HG02798 (cell line): ENCODE results near the gene FARS2.

Source experiments
- ATAC-seq: cut with Tn5 transposase; IDR thresholded peaks from one replicate; pipeline ENCODE4 v1.9.1; 2021; ENCODE audit warnings: mild to moderate bottlenecking; ENCODE audit not compliant: unreplicated experiment, poor library complexity

Gene FARS2

DNA sequence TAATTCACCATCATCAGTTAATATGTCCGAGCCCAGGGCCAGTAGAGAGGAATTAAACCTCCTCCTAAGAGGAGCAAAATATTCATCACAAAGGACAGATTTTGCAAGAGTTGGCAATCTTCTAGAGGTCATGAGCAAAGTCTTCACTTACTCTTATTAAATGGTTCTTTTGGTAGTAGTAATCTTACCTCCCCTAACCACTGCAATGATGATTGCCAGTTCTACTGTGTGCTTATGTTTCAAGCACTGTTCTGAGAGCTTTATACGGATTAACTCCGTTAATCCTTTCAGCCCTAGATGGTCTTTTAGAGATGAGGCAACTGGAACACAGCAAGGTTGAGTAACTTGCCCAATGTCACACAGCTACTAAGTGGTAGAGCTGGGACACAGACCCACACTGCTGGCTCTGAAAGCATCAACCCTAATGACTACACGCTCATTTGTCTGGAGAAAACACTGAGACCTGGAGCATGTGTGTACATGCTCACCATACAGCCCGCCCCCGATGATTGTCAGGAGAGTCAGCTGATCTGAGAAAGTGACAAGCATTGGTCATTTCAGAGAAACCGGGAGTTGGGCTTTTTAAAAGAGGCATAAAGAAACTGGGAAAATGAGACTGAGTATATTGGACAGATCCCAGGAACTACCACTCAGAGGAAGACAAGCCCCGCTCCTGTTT, 469.4 kb downstream of the FARS2 start:
- no peak for ATAC-seq

DNA sequence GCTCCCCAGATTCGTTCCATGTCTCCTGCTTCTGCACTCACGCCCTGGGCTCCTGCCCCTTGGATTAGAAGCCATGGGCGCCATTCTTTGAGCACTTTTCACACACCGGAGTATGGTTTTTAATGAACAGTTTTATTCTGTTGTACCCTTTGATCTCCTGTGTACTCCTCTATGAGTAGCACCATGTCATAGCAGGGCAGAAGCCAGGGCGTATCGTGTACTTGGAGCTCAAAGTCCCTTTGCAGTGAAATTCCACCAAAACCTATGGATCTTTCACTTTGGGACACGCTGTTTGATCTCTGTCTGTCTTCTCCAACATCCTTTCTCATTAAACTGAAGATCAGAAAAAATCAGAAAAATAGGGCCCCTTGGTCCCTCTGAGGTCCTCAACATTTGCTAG, 470.1 kb downstream of the FARS2 start:
- no peak for ATAC-seq

DNA sequence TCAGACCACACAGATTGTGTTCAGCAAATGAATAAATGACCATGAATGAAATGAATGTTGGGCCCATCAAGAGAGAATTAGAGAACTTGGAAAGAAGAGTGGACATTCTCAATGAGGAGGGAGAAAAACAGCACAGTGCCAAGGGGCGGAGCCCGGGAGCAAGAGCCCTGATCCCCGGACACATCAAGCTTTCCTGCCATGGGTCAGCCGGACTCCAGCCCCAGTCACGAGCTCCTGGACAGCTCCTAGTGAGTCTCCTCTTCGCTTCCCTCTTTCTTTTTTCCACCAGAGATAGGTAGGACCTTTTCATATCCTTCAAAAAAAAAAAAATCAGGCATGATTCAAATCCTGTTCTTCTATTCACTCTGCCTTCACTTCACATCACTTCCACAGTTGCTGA, 471.2 kb downstream of the FARS2 start:
- no peak for ATAC-seq

DNA sequence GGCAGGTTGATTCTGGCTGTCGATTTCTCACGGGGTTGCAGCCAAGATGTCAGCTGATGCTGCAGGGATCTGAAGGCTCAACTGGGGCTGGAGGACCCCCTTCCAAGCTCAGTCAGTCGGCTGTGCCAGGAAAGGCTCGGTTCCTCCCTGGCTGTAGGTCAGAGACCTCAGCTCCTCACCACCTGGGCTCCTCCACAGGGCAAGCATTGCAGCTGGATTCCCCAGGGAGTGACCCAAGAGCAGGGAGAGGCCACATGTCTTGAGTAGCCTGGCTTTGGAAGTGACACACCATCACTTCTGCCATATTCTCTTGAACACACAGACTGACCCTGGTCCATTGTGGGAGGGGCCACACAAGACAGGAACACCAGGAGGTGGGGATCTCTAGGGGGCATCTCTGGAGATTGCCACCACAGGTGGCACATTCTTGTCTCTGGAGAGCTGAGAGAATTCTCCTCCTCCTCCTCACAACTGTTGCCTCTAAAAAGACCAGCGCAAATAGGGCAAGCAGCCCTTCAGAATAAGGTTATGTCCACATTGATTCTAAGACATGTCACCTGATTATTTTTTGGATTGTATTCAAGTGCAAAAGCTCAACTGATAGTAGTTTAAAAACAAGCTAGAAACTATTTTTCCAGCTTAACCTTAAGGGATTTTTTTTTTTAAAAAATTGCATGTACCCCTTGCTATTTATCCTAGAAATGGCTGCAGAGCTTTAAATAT, 474.9 kb downstream of the FARS2 start:
- ATAC-seq, result no peak

DNA sequence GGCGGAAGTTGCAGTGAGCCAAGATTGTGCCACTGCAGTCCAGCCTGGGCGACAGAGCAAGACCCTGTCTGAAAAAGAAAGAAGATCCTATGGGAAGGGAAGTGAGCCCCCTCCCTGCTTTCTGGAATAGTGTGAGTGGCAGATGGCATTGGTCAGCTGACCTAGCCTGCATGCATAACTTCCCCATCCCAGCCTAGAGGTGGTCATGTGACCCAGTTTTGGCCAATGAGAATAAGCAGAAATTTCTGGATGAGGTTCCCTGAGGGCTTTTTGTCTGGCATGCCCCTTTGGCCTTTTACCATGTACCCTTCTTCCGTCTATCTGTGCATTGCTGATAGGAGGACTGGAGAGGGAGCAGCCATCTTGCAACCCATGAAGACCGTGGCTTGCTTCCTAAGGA, 476.1 kb downstream of the FARS2 start:
- no peak for ATAC-seq

DNA sequence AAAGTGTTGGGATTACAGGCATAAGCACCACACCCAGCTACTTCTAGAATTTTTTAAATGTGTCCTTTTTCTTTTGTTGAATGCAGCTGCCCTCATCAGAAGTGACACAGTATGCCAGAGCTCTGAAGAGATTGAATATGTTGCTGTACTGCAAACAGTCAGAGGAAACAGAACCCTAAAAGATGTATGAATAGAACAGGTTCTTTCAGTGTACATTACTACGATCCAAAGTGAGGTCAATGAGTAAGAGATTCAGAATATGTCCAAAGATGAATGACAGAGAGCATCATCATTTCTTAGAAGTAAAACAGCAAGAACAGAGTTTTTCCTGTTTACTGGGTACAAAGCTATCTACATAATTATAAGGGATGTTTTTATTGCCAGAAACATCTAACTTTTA, 476.9 kb downstream of the FARS2 start:
- no peak for ATAC-seq

DNA sequence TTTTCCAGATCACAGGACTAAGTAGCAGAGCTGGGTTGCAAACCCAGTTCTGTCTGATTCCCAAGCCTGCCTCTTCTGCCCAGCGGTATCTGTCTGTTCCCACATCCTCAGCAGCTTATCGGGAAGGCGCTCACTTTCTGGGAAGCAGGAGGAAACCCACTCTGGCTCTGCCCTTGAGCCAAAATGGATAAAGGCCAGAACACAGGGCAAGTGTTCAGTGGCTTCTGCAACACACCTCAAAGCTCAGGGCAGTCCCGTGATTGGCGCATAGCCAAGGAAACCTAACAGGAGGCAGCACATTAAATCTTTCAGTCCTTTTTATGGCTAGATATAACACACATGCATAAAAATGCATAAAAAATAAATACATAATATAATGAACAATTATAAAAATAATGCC, 483.2 kb downstream of the FARS2 start:
- no peak for ATAC-seq

DNA sequence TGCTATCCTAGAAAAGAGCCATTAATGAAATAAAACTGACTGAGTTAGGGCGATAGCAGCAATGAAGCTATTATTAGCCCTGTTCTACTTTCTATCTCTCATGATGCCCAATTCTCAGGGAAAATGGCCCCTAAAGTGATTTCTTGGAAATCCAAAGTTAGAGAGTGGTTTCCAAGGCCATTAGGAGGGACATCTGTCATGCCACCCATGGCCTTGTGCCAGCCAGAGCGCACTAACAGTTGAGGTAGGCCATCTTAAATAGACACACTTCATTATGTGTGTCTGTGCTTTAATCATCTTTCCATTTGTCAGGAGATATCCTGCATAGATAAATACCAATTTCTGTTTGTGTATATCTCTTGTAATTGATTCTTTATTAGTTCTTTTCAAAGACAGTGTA, 483.8 kb downstream of the FARS2 start:
- ATAC-seq, result no peak

DNA sequence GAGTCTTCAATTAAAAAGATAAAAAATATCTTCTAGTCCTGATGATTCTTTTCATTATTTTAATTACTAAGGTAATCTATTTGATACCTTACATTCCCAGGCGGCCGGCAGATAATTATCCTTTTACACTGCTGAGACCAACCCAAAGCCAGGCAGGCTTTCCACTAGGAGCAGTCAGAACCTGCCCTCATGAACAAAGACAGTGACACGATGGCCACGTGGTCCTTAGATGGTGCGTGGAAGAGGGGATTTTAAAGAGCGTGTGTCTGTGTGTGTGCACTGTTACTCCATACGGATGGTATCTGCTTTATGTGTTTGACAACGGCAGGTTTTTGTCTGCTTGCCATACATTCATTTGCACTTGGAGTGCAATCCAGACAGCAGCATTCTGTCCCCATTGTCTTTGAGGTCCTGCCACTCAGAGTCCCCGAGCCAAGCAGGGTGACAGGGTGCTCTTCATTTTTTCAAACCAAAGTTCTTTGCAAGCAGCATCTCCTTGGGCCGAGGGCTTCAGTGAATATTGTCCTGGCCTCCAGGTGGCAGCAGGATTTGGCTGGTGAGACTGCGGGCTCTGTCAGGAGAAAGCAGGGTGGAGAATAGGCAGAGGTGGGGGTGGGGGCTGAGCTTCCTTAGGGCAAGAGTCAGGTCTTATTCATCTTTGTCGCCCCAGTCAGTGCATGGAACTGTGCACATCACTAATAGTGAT, 484.9 kb downstream of the FARS2 start:
- no peak for ATAC-seq

DNA sequence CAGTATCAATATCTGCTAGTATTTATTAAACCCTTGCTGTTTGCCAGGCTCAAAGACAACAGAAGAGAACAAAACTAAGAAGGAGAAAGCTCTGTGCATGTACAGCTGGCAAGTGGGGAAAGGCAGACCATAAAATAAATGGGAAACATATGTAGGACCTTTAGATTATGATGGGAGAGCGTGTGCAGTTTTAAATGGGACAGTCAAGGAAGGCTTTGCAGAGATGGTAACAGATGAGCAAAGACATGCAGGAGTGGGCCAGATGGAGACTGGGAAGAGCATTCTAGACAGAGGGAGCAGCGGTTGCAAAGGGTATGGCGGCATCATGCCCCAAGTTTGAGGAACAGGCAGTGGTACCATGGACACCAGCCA, 485.4 kb downstream of the FARS2 start:
- ATAC-seq, result no peak

DNA sequence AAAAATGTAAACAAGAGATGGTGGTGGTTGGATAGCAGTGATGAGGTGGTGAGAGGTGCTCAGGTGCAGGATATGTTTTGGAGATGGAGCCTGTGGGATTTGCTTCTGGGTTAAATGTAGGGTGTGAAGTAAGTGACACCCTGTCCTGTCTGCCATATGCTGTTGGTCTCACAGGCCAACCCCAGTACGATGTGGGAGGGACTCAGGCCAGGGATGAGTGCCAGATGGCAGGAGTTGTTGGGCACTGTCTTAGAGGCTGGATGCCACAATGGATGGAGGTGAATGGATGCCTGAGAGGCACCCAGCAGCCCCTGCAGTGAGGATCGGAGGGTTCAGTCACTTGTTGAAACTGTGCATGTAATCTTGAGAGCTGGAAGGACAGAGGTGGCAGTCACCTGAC, 486.1 kb downstream of the FARS2 start:
- no peak for ATAC-seq

DNA sequence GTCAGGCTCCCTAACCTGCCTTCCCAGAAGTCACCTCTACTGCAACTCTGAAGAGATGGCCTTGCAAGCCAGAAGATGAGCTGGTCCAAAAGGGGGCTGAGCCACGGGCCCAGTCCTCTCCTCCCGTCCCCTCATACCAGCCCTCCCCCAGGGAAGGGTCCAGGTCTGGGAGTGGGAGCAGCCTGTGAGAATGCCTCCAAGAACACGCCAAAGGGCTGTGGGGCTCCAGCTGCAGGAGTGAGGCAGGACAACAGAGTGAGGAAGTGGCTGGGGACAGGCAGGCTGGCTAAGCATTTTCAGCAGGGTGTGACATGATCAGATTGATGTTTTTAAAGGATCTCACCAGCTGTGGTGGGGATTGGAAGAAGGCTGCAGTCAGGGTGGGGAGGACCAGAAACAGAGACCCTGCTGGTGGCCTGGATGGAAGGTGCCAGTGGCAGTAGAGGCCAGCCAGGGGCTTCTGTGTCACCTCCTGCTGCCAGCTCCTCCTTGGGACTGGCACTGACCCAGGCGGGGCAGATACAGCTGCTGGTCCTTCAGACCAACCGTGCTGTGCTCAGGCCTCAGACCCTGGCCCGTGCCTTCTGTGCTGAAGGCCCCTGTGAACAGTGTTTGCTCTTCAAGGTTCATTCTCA, 487.8 kb downstream of the FARS2 start:
- ATAC-seq, result no peak

DNA sequence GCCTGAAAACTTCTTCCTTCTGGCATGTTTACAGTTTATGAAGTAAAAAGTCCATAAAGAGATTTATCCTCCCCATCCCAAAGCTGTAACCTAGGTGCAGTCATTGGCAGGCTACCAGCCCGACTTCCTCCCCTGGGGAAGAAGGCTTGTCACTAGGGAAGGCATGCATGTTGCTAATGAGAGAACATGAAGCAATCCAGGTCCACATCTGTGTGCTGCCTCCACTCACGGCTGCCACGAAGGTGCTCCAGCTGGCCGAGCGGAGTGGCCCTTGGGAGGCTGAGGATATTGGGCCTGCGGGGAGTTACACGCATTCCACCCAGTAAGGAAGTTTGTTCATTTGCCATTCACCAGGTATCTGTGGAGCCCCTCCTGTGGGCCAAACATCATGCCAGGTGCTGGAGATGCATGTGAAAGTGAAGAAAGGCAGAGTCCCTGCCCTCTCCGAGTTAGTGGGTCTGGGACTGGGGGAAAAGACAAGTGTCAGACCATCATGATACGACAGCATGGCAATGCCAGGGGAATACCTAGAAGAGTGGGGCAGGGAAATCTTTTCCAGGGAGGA, 488.4 kb downstream of the FARS2 start:
- ATAC-seq, result no peak

DNA sequence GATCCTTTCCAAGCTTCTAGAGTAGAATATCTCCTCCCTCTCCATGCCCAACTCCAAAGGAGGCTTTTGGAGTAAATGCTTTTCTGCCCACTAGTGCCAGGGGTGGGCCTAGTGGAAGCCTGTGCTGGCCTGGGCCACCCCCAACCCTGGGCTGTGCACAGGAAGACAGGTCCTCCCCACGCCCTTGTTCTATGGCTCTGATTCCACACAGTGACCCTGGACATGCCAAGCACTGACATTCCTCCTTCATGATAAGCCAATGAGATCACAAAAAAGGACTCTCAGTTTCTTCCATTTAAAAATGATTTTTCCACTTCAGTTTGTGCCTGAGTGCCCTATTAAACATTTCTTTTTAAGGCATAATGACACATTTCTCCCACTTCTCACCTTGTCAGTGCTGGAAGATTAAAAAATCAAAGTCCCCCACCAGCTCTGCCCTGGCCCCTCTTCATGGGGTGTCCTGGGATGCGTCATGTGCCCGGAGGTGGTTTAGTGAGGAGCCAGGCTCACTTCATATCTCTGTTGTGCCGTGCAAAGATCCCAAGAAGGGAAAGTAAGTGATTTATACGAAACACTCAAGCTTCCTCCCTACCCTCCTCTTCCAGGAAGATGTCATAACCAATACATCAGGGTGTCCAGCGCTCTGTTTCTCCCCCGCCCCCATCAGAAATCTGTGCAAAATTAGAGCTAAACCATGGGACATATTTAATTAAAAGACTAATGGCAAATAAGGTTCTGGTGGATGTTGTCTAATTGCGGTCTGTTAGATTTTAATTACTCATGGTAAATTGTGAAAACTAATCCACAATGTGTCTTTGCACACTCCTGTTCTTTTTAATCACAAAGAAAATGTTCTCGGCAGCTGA, 490.4 kb downstream of the FARS2 start:
- ATAC-seq, result no peak

DNA sequence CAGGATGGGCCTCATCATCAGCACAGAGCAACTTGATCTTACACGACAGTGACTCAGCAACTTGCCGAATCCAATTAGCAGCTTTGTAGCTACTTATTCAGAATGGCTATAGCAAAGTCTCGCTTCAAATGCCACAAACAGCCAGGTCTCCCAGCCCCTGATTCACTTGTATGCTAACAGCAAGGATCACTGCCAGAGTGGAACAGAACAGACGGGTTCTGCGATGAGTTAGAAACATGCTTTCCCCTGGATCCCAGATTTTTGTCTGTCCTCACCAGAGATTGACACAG, 491.0 kb downstream of the FARS2 start:
- no peak for ATAC-seq

DNA sequence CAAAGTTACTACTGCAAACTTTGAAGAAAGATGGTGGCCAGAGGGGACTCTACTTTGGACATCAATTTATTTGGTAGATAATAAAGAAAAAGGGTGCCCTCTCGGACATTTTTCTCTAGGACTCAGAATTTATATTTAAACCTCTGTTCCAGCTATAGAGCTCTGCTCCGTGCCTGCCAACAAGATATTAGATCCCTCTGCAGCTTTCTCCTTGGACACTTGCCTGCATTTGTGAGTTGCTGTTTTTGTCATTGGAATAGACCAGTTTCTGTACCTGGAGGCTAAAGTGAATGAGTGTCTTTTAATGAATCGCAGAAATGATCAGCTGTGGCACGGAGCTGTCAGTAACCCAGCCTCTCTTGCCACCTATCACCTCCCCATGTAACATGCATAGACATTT, 491.9 kb downstream of the FARS2 start:
- ATAC-seq, result no peak

DNA sequence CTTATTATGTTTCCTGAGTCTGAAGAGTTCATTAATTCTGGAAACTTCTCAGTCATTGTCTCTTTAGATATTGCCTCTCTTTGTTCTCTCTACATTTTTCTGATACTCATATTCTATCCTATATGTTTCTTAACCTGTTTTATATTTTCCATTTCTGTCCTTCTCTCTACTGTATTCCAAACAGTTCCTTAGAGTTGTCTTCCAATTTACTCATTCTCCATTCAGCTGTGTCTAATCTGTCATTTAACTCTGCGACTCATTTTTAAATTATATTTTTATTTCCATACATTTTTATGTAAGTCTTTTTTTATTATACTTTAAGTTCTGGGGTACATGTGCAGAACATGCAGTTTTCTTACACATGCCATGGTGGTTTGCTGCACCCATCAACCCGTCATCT, 493.6 kb downstream of the FARS2 start:
- ATAC-seq, result no peak

DNA sequence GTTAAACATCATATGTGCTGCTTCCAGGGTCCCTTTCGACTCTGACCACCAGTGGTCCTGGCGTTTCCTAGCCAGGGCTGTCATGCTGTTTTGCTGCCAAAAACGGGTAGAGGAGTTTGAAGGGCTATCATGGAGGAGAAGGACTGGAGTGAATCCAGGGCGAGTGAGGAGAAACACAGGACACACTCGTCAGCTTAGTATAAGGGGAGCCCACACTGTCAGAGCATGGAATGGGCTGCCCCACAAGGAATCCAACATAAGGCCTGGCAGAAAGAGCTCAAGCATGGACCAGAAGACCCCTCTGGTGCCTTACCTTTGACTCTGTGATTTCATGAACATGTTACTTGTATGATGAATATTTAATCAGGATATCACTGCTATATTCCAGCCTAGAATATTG, 498.3 kb downstream of the FARS2 start:
- ATAC-seq, result no peak

DNA sequence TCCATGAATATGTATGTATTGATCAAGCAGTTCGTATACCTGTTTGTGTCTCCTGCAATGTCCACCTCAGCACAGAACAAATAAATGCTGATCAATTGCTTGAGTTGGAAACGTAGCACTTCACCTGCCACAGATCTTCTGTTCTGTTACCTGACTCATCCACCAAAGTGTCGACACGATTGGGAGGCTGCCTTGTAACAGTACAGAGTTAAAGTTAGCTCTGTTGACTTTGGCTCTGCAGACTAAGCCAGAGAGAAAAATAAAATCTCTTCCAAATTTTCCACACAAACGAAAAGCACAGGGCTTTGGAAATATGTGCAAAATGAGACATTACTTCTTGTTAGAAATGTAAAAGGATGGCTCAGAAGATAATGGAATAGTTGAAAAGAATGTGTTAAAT, 500.1 kb downstream of the FARS2 start:
- ATAC-seq, result no peak

DNA sequence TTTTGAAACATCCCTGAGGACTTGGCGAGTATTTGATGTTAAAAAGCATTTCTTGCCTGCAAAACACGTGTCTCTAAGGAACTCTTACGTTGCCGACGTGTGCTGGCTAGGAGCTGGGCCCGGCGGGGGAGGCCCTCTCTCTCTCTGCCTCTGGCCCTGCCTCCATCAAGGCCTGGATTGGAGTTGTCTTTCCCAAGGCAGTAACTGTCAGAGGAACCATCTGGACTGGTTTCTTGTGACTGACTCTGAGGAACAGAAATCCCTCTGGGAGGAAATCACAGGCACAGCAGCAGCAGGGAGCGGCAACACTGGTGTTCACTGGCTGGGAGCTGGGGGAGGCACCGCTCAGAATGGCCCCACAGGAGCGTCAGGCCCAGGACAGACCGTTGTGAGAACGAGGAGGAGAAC, 501.3 kb downstream of the FARS2 start:
- no peak for ATAC-seq
